Measurements from ENCODE around the gene NFKBIL1.

DNA sequence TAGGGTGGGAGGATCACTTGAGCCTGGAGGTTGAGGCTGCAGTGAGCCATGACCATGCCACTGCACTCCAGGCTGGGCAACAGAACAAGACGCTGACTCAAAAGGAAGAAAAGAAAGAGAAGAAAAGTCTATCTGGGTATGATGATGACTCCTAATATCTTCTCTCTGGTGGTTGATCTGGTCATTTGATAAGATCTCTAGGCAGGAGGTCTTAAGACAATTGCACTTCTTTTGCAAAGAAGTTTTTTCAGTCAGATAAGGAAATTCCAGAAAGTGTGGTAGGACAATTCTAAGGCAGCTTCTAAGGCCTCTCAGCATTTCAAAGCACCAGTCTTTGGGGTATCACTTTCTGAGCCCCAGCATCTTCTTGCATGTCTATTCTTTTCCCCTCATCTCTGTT lies 59.9 kb downstream of the NFKBIL1 start:
- TF ChIP-seq POU2F2 (IDR thresholded peaks at IDR 0.05; ENCODE audit: low read depth, low read length) (no peak), POLR2AphosphoS5 (IDR thresholded peaks at IDR 0.05; ENCODE audit: low read depth, low read length) (no peak), POLR2A (IDR thresholded peaks at IDR 0.05; ENCODE audit: low read depth, low read length) (no peak), SPI1 (IDR thresholded peaks at IDR 0.05; ENCODE audit: low read depth, low read length) (no peak)

Data from GM12891 (cell line).